ENCODE data around the gene TRO.

DNA sequence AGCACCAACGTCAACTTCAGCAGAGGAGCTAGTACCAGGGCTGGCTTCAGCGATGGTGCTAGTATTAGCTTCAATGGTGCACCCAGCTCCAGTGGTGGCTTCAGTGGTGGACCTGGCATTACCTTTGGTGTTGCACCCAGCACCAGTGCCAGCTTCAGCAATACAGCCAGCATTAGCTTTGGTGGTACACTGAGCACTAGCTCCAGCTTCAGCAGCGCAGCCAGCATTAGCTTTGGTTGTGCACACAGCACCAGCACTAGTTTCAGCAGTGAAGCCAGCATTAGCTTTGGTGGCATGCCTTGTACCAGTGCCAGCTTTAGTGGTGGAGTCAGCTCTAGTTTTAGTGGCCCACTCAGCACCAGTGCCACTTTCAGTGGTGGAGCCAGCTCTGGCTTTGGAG lies 8.3 kb downstream of the TRO start:
- TF ChIP-seq POLR2A (IDR thresholded peaks at IDR 0.05; ENCODE audit: low read length) (no peak), GATA1 (IDR thresholded peaks at IDR 0.05; ENCODE audit: low read depth, low read length) (no peak)

All from erythroblast (primary cell).